Skin of body (tissue), 3 donors: ENCODE data around the gene GPR65. TPM values are rescaled to one million over a fixed set of nuclear protein-coding genes. Genes with fewer than 3 reads are reported as not detected.

ENCODE experiments used
- DNase-seq: peaks from one replicate; lab custom pipeline; 2025; lab: John Stamatoyannopoulos, UW
- small RNA-seq: library from RNA; depleted of rRNA; stranded (forward); fragments of <200 nt; gene quantifications from one replicate; pipeline ENCODE3, GENCODE V24; 2014; ENCODE audit warnings: low replicate concordance
- total RNA-seq: library from RNA; depleted of rRNA; stranded (reverse); fragments of >200 nt; gene quantifications from one replicate; pipeline ENCODE4 v1.2.3, GENCODE V29; 2014

Gene GPR65
- total RNA-seq, 1 donor from 2014 or later, result 1.6 TPM

- DNase-seq, result no peak
Measured at GRCh38 chr14:88037325-88037724, 32.4 kb downstream of the GPR65 start.

DNA sequence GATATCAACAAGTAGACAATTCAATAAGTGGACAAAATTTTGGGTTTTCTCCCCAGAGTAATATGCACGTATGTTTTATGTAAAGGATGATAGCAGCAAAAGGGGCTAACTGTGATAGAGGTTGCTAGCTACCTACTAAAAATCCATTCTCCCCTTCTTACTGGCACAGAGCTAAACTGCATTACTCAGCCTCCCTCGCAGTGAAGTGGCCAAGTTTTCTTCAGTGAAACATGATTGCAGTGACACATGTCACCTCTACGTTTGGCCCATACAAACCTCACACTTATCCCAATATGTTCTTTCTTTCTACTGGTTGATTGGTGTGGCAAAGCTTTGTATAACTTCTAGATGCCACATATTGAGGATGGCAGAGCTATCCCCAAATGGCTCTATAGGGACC lies 34.3 kb downstream of the GPR65 start:
- no peak for DNase-seq

GRCh38 chr14:88040146-88040545 lies 35.2 kb downstream of the GPR65 start:
- DNase-seq, result no peak

DNA sequence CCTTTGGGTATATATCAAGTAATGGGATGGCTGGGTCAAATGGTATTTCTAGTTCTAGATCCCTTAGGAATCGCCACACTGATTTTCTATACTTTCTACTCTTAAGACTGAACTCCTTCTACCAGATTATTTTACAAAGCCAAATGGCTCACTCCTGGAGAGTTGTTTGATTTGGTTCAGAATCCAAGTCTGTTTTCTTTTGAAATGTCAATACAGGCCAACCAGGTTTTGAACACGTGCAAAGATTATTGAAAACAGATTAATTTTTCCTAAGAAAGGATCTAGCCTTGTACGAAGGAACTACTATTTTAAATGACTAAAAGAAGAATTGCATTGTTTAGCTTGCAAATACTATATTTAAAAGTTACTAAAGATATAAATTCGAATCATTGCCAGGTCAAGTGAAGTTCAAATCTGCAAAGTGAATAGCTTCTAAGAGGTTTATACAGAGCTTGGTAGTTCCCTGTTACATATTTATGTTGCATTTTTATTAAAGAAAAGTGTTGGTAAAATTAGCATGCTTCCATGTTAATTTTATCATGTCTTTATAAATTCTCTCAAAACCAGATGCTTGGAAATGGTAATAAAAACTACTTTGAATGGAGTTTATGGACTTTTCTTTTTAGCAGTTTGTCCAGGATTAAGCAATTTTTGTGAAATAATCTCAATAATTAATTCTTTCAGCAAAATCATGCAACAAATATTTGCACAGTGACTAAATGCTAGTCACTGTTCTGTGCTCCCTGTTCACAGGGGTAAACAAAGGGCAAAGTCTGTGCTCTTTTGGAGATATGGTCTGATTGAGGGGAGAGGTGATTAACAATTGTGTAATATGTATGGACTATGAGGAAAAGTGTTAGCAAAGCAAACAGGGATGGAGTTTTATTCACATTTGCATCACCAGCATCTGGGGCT lies 38.9 kb downstream of the GPR65 start:
- DNase-seq, result no peak

- DNase-seq, result no peak
Measured at GRCh38 chr14:88044444-88044758, 39.5 kb downstream of the GPR65 start.

DNA sequence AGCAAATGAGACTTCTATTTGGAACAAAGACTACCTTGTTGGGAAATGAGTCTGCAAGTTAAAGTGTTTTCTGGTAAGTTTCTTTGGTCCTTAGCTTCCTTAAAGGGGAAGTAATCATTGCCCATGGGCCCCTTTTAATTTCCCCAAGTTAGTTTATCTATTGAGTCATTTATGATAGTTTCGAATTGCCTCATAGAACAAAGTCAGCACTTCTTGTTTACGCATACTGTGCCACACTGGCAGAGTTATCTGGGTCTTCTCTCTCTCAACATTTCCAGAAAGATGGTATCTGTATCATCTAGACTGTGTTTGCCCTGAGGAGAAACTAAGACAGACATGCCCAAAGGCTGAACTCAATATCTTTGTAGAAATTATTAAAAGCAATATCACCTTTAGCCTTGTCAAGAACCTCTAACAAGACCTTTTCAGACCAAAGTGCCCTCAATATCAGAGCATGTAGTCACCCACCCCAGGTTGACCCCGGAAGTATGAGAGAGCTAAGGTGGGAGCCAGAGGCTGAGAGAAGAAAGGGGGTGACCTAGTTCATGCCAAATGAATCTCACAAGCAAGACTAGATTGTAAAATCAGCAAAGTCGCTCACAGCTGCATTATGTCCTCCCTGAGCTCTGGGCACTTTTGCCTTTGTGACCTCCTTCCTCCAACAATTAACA lies 40.0 kb downstream of the GPR65 start:
- no peak for DNase-seq

DNA sequence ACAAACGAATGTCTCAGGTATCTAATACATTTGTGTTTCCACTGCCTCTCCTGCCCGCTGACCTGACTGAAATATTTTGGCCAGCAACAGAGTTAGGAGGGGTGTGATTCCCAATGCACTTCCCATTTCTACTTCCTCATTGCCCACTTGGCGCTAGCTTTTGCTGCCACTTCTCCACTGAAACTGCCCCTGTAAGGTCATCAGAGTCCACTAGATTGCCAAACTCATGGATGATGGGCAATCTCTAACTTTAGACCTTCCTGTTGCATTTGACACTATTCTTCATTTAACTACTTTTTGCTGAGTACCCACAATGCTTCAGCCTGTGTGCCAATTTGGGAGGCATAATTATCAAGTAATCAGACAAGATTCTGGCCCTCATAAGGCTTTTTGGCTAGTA lies 40.8 kb downstream of the GPR65 start:
- DNase-seq, result no peak

DNA sequence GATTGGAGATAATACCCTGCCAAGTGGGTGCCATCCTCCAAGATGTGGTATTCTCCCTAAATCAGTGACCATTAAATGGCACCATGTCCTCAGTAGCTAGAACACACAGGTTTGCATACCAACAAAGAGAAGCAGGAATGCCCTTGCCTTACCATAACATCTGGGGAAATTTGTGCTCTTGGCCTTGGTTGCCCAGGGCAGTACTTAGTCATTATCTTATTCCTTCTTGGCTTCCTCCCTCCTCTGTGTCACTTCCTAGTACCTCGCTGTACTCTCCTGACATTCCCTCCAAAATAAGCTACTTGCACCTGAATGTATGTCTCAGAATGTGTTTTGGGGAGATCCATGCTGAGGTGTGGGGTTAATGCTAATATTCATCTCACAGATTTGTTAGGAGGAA lies 43.4 kb downstream of the GPR65 start:
- no peak for DNase-seq

- DNase-seq, result no peak
Measured at GRCh38 chr14:88049266-88049665, 44.3 kb downstream of the GPR65 start.

- no peak for DNase-seq
Measured at GRCh38 chr14:88049936-88050335, 45.0 kb downstream of the GPR65 start.

- no peak for DNase-seq
Measured at GRCh38 chr14:88060576-88060975, 55.6 kb downstream of the GPR65 start.

GRCh38 chr14:88063811-88064210 lies 58.9 kb downstream of the GPR65 start:
- DNase-seq, result no peak

Small RNAs within 50 kb of the gene (small RNA-seq; reads per million reads assigned to genes)
- gene RNU6-835P, result not detected

Other genes with a start within 250 kb of the GPR65 start
- 27.5 TPM for gene GALC, start 12.0 kb upstream of the GPR65 start, total RNA-seq